ENCODE data around the gene CMSS1.

Gene CMSS1

GRCh38 chr3:99809565-99809964 is 8.1 kb upstream of the CMSS1 start:
- DNase-seq (ENCODE audit: low spot score) = no peak
- no peak overlapping the region for H3K4me3 ChIP-seq
- no peak for TF ChIP-seq CTCF (IDR thresholded peaks at IDR 0.05)
- no peak overlapping the region for H3K27ac ChIP-seq

GRCh38 chr3:99810403-99810802 is 7.3 kb upstream of the CMSS1 start:
- no peak for DNase-seq (ENCODE audit: low spot score)
- H3K27ac ChIP-seq = no peak overlapping the region
- no peak for TF ChIP-seq CTCF (IDR thresholded peaks at IDR 0.05)
- H3K4me3 ChIP-seq = no peak overlapping the region

GRCh38 chr3:99817047-99817436 is 620 bp upstream of the CMSS1 start:
- no peak for TF ChIP-seq CTCF (IDR thresholded peaks at IDR 0.05)
- Histone ChIP-seq H3K27ac (peak overlapping the region; percentile 73 to 90), H3K4me3 (peak overlapping the region; percentile 82)
- DNase-seq (ENCODE audit: low spot score) = no peak

GRCh38 chr3:99818818-99819217 is 1.2 kb downstream of the CMSS1 start:
- TF ChIP-seq CTCF (IDR thresholded peaks at IDR 0.05) = no peak
- DNase-seq (ENCODE audit: low spot score) = no peak
- Histone ChIP-seq H3K4me3 (peak overlapping the region; percentile 82), H3K27ac (no peak overlapping the region)

GRCh38 chr3:99823723-99824711 is 6.4 kb downstream of the CMSS1 start:
- no peak for DNase-seq (ENCODE audit: low spot score)
- no peak overlapping the region for H3K4me3 ChIP-seq
- H3K27ac ChIP-seq = no peak overlapping the region
- no peak for TF ChIP-seq CTCF (IDR thresholded peaks at IDR 0.05)

- H3K27ac ChIP-seq = no peak overlapping the region
- DNase-seq (ENCODE audit: low spot score) = no peak
- H3K4me3 ChIP-seq = no peak overlapping the region
- TF ChIP-seq CTCF (IDR thresholded peaks at IDR 0.05) = no peak
Observed at GRCh38 chr3:99825004-99825640, 7.5 kb downstream of the CMSS1 start.
